Stimulated activated CD8-positive, alpha-beta memory T cell treated with anti-CD3 and anti-CD28 coated beads, Interleukin-15, amount 100 ng/mL, for 48 hours (primary cell): ENCODE data around the gene OTUD5.

Source experiments
- DNase-seq, 2 donors: peaks; one replicate each; pipeline ENCODE4 v3.0.0-alpha.2; 2020; ENCODE audit warnings: low read depth in 2 of 2

Gene OTUD5

GRCh38 chrX:48972220-48973164 lies 15.1 kb upstream of the OTUD5 start:
- DNase-seq: no peak

- no peak for DNase-seq
These were observed 14.1 kb upstream of the OTUD5 start, which contains the start of gene KCND1 for GRCh38 chrX:48971249-48972219. Gene KCND1, minus strand, starts transcription at chrX:48971844. Its CDS starts 1,573 bp downstream, at chrX:48970271.

GRCh38 chrX:48969471-48969870 lies 12.1 kb upstream of the OTUD5 start:
- DNase-seq: no peak

GRCh38 chrX:48968377-48968776 lies 11.0 kb upstream of the OTUD5 start:
- no peak for DNase-seq

- no peak for DNase-seq
These were observed 9.6 kb upstream of the OTUD5 start for GRCh38 chrX:48966796-48967579.

GRCh38 chrX:48965959-48966358 lies 8.6 kb upstream of the OTUD5 start:
- no peak for DNase-seq

GRCh38 chrX:48961585-48962091 lies 4.2 kb upstream of the OTUD5 start:
- no peak for DNase-seq

- no peak for DNase-seq
These were observed 2.9 kb upstream of the OTUD5 start for GRCh38 chrX:48960291-48960690.

GRCh38 chrX:48958635-48959094 lies 1.3 kb upstream of the OTUD5 start:
- no peak for DNase-seq

- DNase-seq: peak; percentile 86 to 88
These were observed 624 bp upstream of the OTUD5 start for GRCh38 chrX:48957827-48958634.

GRCh38 chrX:48956728-48957414 lies 536 bp downstream of the OTUD5 start:
- no peak for DNase-seq

GRCh38 chrX:48948589-48948988 lies 8.8 kb downstream of the OTUD5 start:
- DNase-seq: no peak

GRCh38 chrX:48945517-48946348 lies 11.7 kb downstream of the OTUD5 start:
- DNase-seq: no peak

- DNase-seq: no peak
These were observed 14.5 kb downstream of the OTUD5 start for GRCh38 chrX:48942895-48943294.

GRCh38 chrX:48940404-48940955 lies 16.9 kb downstream of the OTUD5 start:
- DNase-seq: no peak

GRCh38 chrX:48939524-48940228 lies 17.7 kb downstream of the OTUD5 start:
- DNase-seq: no peak

- peak; percentile 70 to 76 for DNase-seq
These were observed 18.5 kb downstream of the OTUD5 start for GRCh38 chrX:48938721-48939425.
